ENCODE measurements around the gene USP20. TPM values are rescaled to one million over a fixed set of nuclear protein-coding genes. Genes with fewer than 3 reads are reported as not detected.

The USP20 gene
- total and polyA plus RNA-seq, 4 donors = 11.4 to 38.9 (median 24.0) TPM

DNA sequence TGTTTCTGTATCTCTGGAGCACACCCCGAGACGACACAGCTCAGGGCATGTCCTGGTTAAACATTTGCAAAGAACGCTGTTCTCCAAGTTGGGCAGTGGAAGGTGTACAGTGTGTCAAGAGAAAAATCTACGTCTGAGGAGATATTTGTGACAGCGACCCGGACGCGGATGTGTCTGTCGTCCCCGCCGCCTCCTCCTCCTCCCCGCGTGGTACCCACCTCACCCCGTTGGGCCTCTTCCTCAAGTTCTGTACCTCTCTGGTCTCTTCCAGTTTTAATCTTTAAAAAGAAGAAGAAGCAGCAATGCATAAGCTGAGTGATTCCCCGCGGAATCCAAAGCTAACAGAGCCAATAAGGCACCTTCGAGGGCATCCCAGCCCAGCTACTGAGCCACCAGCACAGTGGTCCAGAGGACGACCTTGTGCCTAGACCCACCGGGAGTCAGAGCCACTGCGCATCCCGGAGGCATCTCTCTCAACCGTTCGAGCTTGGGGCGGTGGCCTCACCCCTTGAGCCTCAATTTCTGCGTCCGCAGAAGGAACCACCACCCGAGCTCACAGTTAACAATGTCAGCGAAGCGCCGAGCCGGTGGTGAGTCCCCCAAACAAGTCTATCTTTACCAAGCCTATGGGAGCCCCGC lies 650 bp upstream of the USP20 start:
- Histone ChIP-seq H3K27me3 (ENCODE audit: control insufficient read depth, insufficient read depth, low read length) (no peaks in the 10 kb centered on the region), H3K36me3 (ENCODE audit: control insufficient read depth, insufficient read depth, low read length) (peaks cover 32% of the 10 kb centered on the region), H3K27ac (ENCODE audit: low read depth, low read length) (peak overlapping the region; percentile 50), H3K9me3 (ENCODE audit: control insufficient read depth, insufficient read depth, low read length) (no peaks in the 10 kb centered on the region), H3K4me1 (ENCODE audit: control insufficient read depth, insufficient read depth, low read length) (peaks cover 19% of the 10 kb centered on the region), H3K4me3 (ENCODE audit: low read depth, low read length) (peak overlapping the region; percentile 92)
- peak in 2 of 6 donors; percentile 6 to 7 for DNase-seq (ENCODE audit: low read depth in 4 of 6, low spot score in 6 of 6)
- 2% methylated on average over 32 of the region's 32 CpGs for WGBS (ENCODE audit: insufficient coverage)

DNA sequence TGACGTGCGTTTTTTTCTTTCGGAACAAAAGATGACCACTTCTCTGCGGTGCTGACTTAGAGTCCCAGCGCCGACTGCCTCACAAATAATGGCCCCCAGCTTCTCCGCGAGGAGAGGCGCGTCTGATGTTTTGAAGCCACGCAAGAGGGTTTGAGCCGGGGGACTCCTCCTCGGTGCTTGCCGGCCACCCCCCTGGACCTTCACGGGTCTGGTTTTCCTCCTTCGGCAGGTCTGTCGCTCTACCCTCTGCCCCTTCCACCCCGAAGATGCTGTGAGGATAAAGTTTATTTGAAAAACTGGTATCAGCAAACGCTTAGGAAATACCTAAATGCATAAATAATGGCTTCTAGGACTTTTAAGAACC lies 584 bp downstream of the USP20 start:
- H3K27me3 ChIP-seq (ENCODE audit: control insufficient read depth, insufficient read depth, low read length) = no peaks in the 10 kb centered on the region
- peaks cover 19% of the 10 kb centered on the region for H3K4me1 ChIP-seq (ENCODE audit: control insufficient read depth, insufficient read depth, low read length)
- H3K9me3 ChIP-seq (ENCODE audit: control insufficient read depth, insufficient read depth, low read length) = no peaks in the 10 kb centered on the region
- no peak for DNase-seq (ENCODE audit: low read depth in 4 of 6, low spot score in 6 of 6)
- peak overlapping the region; percentile 25 for H3K27ac ChIP-seq (ENCODE audit: low read depth, low read length)
- peaks cover 28% of the 10 kb centered on the region for H3K36me3 ChIP-seq (ENCODE audit: control insufficient read depth, insufficient read depth, low read length)
- H3K4me3 ChIP-seq (ENCODE audit: low read depth, low read length) = peak overlapping the region; percentile 92
- WGBS (ENCODE audit: insufficient coverage) = 0% methylated on average over 14 of the region's 19 CpGs

DNA sequence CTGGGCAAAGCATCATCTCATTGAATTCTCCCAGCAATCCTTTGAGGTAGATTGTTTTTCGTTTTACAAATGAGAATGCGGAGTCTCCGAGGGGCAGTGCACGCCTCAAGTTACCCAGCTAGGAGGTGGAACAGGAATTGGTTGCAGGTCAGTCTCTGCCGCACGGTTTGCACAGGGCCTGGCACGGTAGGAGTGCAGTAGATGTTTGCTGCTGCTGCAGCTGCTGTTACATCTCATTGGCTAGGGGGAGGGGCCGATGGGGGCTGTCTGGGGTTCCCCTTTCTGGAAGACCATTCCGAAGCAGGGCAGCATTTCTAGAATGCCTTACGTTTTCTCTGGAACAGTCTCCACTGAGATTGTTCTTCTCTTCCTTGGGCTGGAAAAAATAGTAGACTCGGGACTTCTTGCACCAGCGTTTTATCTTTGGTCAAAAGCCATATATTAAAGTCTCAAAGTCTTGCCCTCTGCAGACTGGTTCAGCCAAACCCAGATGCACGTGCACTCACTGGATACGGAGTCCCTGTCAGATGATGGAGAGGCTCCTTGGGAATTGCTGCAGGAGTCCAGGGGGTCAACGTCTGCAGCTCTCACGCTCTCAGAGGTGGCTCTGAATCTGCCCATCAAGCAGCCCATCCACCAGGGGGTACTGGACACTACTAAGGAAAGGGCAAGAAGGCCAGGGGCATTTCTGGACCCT lies 1.2 kb downstream of the USP20 start:
- peaks cover 19% of the 10 kb centered on the region for H3K4me1 ChIP-seq (ENCODE audit: control insufficient read depth, insufficient read depth, low read length)
- WGBS (ENCODE audit: insufficient coverage) = 43% methylated on average over 15 of the region's 16 CpGs
- H3K27me3 ChIP-seq (ENCODE audit: control insufficient read depth, insufficient read depth, low read length) = no peaks in the 10 kb centered on the region
- peak overlapping the region; percentile 92 for H3K4me3 ChIP-seq (ENCODE audit: low read depth, low read length)
- H3K27ac ChIP-seq (ENCODE audit: low read depth, low read length) = peak overlapping the region; percentile 25
- H3K9me3 ChIP-seq (ENCODE audit: control insufficient read depth, insufficient read depth, low read length) = no peaks in the 10 kb centered on the region
- H3K36me3 ChIP-seq (ENCODE audit: control insufficient read depth, insufficient read depth, low read length) = peaks cover 25% of the 10 kb centered on the region
- no peak for DNase-seq (ENCODE audit: low read depth in 4 of 6, low spot score in 6 of 6)

DNA sequence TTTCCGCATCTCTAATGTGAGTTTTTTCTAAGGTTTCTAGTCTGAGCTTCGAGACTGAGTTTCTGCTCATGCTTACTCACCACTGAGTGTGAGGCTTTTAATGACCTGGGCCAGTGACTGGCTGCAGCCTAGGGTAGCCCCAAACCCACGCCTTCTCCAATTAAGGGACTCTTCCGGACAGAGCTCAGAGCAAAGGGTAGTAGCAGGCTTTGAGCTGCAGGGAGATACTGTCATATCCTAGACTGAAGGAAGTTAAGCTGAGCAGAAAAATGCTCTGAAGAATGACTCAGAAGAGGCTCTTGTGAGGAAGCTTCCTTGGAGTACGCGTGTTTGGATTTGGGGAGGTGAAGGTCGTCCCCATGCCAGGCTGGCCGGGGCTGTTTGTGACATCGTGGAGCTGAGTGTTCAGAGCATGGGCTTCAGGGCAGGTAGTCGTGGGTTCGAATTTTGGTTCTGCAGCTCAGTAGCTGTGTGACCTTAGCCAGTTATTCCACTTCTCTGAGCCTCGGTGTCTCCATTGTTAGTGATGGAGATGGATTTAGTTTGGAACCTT lies 3.5 kb downstream of the USP20 start:
- no peaks in the 10 kb centered on the region for H3K9me3 ChIP-seq (ENCODE audit: control insufficient read depth, insufficient read depth, low read length)
- H3K36me3 ChIP-seq (ENCODE audit: control insufficient read depth, insufficient read depth, low read length) = peaks cover 8% of the 10 kb centered on the region
- 88% methylated on average over 12 of the region's 12 CpGs for WGBS (ENCODE audit: insufficient coverage)
- H3K4me3 ChIP-seq (ENCODE audit: low read depth, low read length) = no peak overlapping the region
- no peaks in the 10 kb centered on the region for H3K27me3 ChIP-seq (ENCODE audit: control insufficient read depth, insufficient read depth, low read length)
- H3K27ac ChIP-seq (ENCODE audit: low read depth, low read length) = no peak overlapping the region
- no peak for DNase-seq (ENCODE audit: low read depth in 4 of 6, low spot score in 6 of 6)
- peaks cover 19% of the 10 kb centered on the region for H3K4me1 ChIP-seq (ENCODE audit: control insufficient read depth, insufficient read depth, low read length)

DNA sequence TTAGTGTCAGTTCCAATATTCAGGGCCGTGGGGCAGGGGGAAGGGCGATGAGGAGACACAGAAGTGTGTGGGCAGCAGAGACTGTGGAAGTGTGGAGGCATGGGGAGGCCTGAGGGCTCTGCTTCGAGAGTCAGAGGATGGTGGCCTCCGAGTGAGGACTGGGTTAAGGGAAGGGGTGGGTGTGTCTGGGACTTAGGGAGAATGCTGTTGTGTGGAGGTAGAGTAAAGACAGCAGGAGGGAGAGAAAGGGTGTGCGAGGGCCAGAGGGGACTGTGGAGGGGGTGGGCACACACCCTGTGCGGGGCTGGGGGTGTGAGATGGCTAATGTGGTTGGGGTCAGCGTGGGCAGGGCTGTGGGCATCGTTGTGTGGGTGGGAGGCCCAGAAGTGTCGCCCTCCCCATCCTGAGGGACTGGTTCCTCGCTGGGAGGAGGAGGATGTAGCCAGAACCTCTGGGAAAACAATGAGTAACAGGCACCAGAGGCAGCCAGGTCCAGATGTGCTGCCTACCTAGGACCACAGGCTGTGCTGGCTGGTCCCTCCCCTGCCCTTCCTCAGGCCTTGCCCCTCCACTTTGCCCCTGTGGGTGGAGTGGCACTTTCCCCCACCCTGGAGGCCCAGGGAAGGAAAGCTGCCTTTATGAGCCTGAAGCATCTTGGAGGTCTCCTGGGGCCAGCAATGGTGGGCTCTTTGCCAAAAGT lies 4.2 kb downstream of the USP20 start:
- Histone ChIP-seq H3K4me1 (ENCODE audit: control insufficient read depth, insufficient read depth, low read length) (peaks cover 16% of the 10 kb centered on the region), H3K9me3 (ENCODE audit: control insufficient read depth, insufficient read depth, low read length) (no peaks in the 10 kb centered on the region), H3K27me3 (ENCODE audit: control insufficient read depth, insufficient read depth, low read length) (no peaks in the 10 kb centered on the region), H3K36me3 (ENCODE audit: control insufficient read depth, insufficient read depth, low read length) (peaks cover 8% of the 10 kb centered on the region), H3K27ac (ENCODE audit: low read depth, low read length) (no peak overlapping the region), H3K4me3 (ENCODE audit: low read depth, low read length) (no peak overlapping the region)
- DNase-seq (ENCODE audit: low read depth in 4 of 6, low spot score in 6 of 6) = no peak
- WGBS (ENCODE audit: insufficient coverage) = 72% methylated on average over 9 of the region's 10 CpGs

DNA sequence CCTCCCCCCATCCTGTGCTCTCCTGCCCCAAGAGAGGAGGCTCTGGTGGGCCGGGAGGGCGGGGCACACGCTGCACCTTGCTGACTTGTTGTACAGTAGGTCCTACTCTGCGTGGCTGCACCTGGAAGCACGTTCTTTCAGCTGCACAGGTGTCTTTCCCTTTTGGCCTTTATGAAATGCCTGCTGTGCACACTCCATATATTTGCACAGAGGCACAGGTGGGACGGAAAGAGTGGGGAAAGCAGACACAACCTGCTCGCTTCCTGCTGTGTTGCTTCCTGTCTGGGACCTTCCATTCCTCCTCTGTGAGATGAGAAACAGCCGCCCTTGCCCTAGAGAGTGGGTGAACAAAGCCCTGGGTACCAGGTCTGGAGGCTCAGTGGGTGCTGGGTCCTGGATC lies 4.8 kb downstream of the USP20 start:
- no peak for DNase-seq (ENCODE audit: low read depth in 4 of 6, low spot score in 6 of 6)
- Histone ChIP-seq H3K4me3 (ENCODE audit: low read depth, low read length) (no peak overlapping the region), H3K4me1 (ENCODE audit: control insufficient read depth, insufficient read depth, low read length) (peaks cover 13% of the 10 kb centered on the region), H3K27me3 (ENCODE audit: control insufficient read depth, insufficient read depth, low read length) (no peaks in the 10 kb centered on the region), H3K9me3 (ENCODE audit: control insufficient read depth, insufficient read depth, low read length) (no peaks in the 10 kb centered on the region), H3K36me3 (ENCODE audit: control insufficient read depth, insufficient read depth, low read length) (peaks cover 8% of the 10 kb centered on the region), H3K27ac (ENCODE audit: low read depth, low read length) (no peak overlapping the region)
- 84% methylated on average over 7 of the region's 8 CpGs for whole genome bisulfite sequencing (ENCODE audit: insufficient coverage)

DNA sequence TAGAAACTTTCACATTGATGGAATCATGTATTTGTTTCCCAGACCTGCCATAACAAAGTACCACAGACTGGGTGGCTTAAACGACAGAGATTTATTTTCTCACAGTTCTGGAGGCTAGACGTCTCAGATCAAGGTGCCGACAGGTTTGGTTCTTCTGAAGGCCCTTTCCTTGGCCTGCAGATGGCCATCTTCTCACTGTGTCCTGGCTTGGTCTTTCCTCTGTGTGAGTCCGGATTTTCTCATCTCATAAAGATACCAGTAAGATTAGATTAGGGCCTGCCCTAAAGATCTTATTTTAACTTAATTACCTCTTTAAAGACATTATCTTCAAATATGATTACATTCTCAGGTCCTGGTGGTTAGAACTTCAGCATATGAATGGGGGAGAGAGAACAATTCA lies 5.8 kb downstream of the USP20 start:
- Histone ChIP-seq H3K9me3 (ENCODE audit: control insufficient read depth, insufficient read depth, low read length) (no peaks in the 10 kb centered on the region), H3K4me3 (ENCODE audit: low read depth, low read length) (no peak overlapping the region), H3K36me3 (ENCODE audit: control insufficient read depth, insufficient read depth, low read length) (peaks cover 8% of the 10 kb centered on the region), H3K27ac (ENCODE audit: low read depth, low read length) (no peak overlapping the region), H3K4me1 (ENCODE audit: control insufficient read depth, insufficient read depth, low read length) (peaks cover 9% of the 10 kb centered on the region), H3K27me3 (ENCODE audit: control insufficient read depth, insufficient read depth, low read length) (no peaks in the 10 kb centered on the region)
- 64% methylated on average over 3 of the region's 4 CpGs for WGBS (ENCODE audit: insufficient coverage)
- no peak for DNase-seq (ENCODE audit: low read depth in 4 of 6, low spot score in 6 of 6)

DNA sequence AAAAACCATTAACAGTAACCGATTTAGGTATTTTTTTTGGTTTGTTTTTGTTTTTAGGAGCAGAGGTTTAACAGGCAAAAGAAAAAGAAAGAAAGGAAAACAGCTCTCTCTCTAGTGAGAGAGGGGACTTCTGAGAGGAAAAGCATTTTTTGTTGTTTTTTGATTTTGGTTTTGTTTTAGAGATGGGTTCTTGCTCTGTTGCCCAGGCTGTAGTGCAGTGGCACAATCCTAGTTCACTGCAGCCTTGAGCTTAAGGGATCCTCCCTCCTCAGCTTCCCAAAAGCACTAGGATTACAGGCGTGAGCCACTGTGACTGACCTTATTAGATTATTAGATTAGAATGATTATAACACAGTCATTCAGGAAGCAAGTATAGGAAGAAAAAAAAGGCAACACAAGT lies 10.1 kb downstream of the USP20 start:
- Histone ChIP-seq H3K27ac (ENCODE audit: low read depth, low read length) (no peak overlapping the region), H3K9me3 (ENCODE audit: control insufficient read depth, insufficient read depth, low read length) (no peaks in the 10 kb centered on the region), H3K27me3 (ENCODE audit: control insufficient read depth, insufficient read depth, low read length) (no peaks in the 10 kb centered on the region), H3K4me3 (ENCODE audit: low read depth, low read length) (no peak overlapping the region), H3K4me1 (ENCODE audit: control insufficient read depth, insufficient read depth, low read length) (no peaks in the 10 kb centered on the region), H3K36me3 (ENCODE audit: control insufficient read depth, insufficient read depth, low read length) (peaks cover 10% of the 10 kb centered on the region)
- no CpG with 5 or more reads among the region's 2 CpGs for WGBS (ENCODE audit: insufficient coverage)
- DNase-seq (ENCODE audit: low read depth in 4 of 6, low spot score in 6 of 6) = no peak

DNA sequence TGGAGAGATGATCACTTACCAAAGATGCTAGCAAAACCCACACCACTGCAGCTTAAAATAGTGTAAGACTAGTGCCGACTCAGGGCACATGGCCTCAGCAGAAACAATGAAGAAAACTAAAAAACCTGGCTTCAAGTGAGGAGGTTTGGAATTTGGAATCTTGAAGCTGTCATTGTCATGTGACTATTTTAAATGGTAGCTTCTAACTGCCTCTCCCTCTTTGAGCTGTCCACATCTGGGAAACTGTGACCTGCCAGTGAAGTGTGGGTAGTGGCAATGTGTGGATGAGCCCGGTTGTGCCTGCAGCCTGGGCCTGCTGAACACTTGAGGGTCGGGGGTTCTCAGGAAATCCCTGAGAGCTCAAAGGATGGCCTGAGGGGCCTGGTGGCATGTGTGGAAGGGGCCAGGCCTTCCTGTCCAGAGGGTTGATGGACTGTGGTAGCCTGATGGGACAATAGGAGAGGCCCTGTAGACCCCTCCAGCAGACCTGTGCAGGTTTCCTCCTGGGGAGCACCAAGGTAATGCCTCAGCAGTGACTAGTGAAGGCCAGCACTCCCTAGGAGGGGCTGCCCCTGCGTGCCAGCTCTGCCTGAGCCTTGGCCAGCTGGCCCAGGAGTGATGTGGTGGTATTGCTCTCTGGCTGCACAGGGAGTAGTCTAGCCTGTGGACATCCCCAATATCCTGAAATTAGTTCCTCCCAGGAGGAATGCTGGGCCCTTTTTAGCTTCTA lies 13.6 kb downstream of the USP20 start:
- Histone ChIP-seq H3K9me3 (ENCODE audit: control insufficient read depth, insufficient read depth, low read length) (no peaks in the 10 kb centered on the region), H3K4me3 (ENCODE audit: low read depth, low read length) (no peak overlapping the region), H3K27ac (ENCODE audit: low read depth, low read length) (no peak overlapping the region), H3K36me3 (ENCODE audit: control insufficient read depth, insufficient read depth, low read length) (peaks cover 39% of the 10 kb centered on the region), H3K27me3 (ENCODE audit: control insufficient read depth, insufficient read depth, low read length) (no peaks in the 10 kb centered on the region), H3K4me1 (ENCODE audit: control insufficient read depth, insufficient read depth, low read length) (no peaks in the 10 kb centered on the region)
- 88% methylated on average over 4 of the region's 4 CpGs for WGBS (ENCODE audit: insufficient coverage)
- no peak for DNase-seq (ENCODE audit: low read depth in 4 of 6, low spot score in 6 of 6)

Measured in spinal cord (tissue), 10 donors.